G401 (cell line): ENCODE results near the gene ACO2. TPM values are rescaled to one million over a fixed set of nuclear protein-coding genes. Genes with fewer than 3 reads are reported as not detected.
A peak's percentile ranks its signal among the peaks of the same experiment; 100 is the strongest.
"Not testable (repeated sequence)": the region's sequence is repeated elsewhere in the genome, so short reads cannot be mapped to it uniquely, and the experiment has no call there.

ENCODE experiments used
- DNase-seq: peaks from one replicate; pipeline ENCODE4 v3.0.0-alpha.2; 2015; ENCODE audit warnings: low spot score
- in situ Hi-C: cut with HindIII; loops from 2 replicates; pipeline ENCODE4 v1.10.0; 2016; ENCODE audit warnings: low sequenced_read_pairs, mixed read lengths
- total RNA-seq: library from RNA; depleted of rRNA; stranded (reverse); fragments of >200 nt; shearing (Covaris generic); gene quantifications from 2 replicates; pipeline ENCODE4 v1.2.3, GENCODE V29; 2014

The ACO2 gene
- total RNA-seq, 1 experiment from 2014 or later = 184 TPM

DNA sequence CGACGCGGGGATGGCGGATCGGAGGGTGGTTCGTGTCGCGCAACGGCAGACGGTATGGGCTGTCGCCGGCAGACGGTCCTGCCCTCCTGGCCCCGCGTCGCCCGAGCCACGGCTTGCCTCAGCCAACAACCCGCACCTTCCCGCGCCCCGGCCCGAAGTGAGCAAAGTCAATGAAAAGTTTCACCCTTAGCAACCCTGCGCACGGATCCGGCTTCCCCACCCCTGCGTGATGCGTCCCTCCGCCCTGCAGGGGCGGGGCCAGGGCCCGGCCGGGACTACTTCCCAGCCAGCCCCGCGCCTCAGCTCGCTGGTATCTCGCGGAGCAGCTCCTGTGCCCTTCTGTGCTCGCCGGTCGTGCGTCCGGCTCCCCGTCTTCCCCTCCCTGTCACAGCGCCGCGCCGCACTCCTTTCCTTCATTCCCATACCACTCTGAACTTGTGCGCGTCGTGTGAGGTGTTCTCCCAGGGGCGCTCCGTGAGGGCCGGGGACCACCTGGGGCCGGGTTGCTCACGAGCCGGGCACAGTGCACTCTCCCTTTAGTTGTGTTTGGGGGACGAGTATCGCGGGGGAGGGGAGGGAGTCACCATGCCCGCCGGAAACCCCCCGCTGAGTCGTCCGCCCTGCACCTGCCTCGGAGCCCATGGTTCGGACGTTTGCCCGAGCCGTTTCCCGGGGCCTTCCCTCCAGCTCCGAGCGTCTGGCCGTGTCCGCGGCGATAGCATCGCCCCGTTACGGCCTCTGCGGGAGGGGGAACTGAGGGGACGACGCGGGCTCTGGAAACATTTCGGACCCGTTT lies 22.1 kb upstream of the ACO2 start, which contains the start of gene TOB2:
Gene TOB2 (minus strand): TSS at position 163 of the 796 bp plus-strand sequence. CDS start 9,456 bp downstream, outside the sequence.
- in situ Hi-C loops = no loop called here
- DNase-seq = peak; percentile 95

DNA sequence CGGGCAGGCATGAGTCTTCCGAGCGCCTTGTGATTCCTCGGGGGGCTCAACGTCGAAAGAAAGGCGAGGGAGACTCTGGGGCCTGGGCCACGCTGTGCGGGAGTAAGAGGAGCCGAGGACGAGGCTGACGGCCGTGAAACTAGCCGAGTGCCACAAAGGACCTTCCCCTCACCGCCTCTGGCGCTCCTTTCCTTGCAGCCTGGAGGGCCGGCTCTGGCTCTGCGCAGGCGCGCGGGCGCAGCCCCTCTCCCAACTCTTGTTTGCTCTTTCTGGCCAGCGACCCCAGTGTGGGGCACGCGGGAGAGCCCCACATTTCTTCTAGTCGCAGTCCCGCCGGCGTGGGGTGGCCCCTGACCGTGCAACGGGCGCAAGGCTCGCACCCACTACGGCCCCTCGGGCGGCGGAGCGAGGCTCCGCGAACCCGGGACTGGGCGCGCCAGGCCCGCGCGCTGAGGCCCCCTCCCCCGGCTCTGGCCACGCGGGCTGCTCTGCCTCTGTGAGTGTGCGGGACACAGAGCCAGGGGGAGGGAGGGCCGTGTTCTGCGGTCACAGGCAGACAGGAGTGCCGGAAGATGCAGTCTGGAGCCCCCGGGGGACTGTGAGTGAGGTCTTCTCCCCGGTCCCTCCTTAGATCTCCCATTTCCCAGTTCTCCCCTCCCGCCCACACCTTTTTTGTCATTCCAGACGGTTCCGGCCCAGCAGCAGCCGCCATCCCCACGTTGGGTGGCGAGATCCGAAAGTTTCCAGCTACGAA lies 21.3 kb upstream of the ACO2 start:
- in situ Hi-C loops = no loop called here
- peak; percentile 73 for DNase-seq

DNA sequence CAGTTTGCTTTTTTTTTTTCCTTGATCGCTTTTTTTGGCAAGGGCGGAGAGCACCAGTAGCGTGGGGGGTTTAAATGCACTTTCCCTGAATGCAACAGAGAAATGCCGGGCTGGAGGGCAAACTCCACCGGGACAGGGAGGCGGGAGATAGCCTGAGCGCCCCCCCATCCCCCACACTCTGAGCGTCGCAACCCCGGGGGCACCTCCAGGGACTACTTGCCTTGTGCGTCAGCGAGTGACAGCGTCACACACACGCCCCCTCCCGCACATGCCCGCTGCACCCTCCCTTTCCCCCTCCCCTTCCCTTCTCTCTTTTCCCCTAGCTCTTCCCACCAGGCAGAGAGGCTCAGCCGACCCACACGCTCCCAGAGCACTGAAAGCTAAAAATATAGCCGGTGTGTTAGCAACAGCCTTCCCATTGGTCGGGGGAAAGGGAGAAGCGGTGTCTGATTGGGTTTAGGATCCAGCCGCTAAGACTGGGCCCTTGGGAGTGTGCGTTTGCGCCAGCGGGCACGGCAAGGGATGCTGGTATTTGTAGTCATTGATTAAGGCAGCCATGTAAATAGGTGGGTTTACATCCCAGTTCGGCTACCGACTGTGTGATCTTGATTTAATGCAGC lies 20.6 kb upstream of the ACO2 start:
- DNase-seq = peak; percentile 100
- in situ Hi-C loops = no loop called here

DNA sequence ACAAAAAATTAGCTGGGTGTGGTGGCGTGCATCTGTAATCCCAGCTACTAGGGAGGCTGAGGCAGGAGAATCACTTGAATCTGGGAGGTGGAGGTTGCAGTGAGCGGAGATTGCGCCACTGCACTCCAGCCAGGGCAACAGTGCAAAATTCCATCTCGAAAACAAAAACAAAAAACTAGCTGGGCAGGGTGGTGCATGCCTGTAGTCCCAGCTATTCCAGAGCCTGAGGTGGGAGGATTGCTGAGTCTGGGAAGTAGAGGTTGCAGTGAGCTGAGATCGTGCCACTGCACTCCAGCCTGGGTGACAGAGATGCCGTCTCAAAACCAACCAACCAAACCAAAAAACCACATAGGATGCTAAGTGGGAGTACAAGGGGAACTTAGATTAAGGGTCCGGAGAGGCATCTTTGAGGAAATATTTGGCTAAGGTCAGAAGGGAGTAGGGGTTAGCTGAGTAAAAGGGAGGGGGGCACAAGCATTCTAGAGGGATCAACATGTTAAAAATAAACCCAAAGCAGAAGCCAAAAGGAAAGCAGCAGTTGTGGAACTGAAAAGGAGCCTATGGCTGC lies 10.7 kb upstream of the ACO2 start:
- in situ Hi-C loops = no loop called here
- no peak for DNase-seq

DNA sequence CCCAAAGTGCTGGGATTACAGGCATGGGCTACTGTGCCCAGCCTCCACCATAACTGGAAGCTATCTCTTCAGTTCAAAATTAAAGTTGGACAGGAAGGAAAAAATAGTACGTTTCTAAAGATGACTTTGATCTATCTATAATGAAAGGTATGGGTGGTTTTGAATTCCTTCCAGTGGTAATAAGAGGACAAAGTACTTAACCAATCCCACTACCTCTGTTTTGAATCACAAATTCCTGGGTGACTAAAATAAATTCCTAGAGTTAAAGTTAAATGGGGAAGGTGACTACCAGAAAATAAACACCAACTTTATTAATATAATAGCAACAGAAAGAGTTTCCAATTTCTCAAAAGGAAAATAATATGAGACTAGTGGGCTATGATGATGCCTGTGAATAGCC lies 9.5 kb upstream of the ACO2 start:
- in situ Hi-C loops = no loop called here
- DNase-seq = no peak

DNA sequence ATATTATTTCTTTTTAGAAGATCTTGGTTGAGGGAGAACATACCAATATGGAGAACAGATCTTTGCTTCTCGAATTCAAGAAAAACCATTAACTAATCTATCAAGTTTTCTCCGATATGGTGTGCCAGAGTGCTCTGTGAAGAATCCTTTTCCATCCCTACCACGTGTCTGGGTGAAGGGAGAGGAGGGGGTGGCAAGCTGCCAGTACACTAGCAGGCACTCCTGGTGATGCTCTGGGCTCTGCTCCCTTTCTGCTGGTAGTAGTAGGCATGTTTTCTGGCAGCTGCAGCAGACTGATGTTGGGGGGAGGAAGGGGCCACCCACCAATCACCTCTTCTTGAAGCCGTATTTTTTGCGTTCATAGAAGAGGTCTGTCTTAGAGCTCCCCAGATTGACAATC lies 8.8 kb upstream of the ACO2 start:
- in situ Hi-C loops = not testable (repeated sequence)
- DNase-seq = peak; percentile 31

DNA sequence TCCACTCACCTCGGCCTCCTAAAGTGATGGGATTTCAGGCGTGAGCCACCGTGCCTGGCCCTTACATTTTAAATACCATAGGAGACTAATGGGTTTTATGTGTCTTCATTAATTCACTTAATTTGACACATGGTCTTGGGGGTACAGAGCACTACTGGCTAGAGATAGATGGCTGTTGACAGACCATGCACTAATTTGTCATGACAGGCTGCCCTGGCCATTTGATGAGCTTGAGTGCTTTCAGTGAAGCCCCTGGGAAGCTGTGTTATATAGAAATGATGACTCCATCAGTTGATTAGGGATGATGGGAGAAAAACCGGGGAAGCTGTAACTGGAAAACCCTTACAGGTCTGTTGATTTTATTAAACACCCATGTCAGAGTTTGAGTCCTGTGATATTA lies 7.0 kb upstream of the ACO2 start:
- in situ Hi-C loops = no loop called here
- DNase-seq = no peak

DNA sequence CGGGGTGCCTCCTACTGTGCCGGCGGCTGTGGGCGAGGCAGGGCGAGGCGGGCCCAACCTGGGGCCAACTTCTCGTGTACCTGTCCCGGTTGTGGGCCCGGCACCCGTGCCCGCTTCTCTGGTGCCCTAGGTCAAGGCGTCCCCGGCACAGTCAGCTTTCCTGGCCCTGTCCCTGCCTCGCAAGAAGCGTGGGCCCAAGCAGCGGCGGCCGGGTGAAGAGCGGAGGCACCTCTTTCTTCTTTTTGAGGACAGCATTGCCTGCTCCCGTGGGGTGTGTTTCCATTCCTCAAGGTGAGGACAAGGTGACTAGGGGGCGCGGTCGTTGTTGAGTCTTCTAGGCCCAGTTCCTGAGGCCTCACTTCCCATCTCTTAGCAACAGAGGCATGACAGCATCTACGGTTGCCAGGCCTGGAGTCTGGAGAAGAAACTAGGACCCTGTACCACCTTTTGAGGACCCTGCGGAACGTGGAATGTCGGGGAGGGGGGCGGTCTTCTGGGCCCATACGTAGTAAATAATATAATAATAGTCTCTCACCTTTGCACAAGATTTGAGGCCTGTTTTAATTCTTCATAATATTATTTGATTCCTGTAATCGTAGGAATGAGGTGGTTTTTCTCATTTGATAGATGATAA lies 418 bp downstream of the ACO2 start:
- in situ Hi-C loops = no loop called here
- peak; percentile 30 for DNase-seq

DNA sequence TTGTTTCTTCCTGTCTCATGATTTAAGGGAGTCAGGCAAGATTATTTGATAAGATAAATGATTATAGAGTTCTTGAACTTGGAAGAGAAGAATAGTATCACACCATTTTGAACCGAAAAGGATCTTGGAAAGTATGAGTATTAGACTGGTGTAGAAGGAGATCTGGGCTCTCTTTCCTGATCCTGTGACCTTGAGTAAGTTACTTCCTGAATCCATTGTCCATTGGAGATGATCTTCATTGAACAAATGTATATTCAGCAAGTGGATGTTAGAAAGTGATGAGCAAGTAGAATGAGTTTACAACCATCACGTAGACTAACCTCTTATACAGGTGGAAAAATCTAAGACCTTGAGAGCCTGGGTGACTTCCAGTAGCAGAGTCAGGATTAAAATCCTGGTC lies 2.0 kb downstream of the ACO2 start:
- in situ Hi-C loops = no loop called here

DNA sequence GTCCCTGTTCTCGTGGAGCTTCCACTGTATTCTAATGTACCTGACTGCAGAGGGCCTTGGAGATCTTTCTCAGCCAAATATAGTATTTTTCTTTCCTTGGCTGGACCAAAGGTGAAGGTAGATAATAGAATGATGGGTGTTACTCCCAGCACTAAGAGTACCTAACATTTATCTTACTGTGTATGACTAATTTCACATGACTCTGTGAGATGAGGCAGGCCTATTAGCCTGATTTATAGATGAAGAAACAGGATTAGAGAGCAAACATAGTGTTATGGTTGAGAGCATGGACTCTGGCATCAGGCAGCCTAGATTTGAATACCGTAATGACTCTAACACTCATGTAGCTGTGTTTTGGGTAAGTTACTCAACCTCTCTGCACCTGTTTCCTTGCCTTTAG lies 2.7 kb downstream of the ACO2 start:
- no peak for DNase-seq
- in situ Hi-C loops = no loop called here

More for the DNA sequence above, 2.0 kb downstream of the ACO2 start:
- DNase-seq = no peak

DNA sequence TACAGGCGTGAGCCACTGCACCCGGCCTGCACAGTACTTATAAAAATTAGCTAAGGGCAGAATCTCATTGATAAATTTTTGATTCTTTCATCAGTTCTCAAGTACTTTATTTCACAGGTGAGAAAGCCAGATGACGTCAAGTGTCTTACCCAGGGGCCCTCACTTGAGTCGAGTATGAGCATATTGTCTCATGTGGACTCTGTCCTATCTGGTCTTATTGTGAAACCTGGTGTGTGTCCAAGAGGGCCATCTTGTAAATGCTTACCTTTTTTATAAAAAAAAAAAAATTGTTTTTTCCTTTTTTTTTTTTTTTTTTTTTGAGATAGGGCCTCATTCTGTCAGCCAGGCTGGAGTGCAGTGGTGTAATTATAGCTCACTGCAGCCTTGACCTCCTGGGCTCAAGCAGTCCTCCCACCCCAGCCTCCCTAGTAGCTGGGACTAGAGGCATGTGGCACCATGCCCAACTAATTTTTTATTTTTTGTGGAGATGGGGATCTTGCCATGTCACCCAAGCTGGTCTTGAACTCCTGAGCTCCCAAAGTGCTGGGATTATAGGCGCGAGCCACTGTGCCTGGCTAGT lies 6.0 kb downstream of the ACO2 start:
- in situ Hi-C loops = no loop called here
- no peak for DNase-seq

DNA sequence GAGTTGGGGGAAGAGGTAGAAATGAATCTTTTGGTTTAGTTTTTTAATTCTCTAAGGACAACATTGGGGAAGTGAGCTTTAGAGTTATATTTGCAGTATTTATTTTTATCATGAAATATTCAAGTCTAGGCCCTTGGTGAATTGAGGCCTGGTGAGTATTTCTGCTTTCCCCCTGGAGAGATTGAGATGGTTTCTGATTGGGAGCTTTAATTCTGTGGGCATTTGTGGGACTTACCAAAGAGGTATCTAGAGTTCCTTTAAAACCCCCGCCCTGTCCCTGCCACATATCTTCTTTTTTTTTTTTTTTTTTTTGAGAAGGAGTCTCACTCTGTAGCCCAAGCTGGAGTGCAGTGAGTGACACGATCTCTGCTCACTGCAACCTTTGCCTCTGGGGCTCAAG lies 9.6 kb downstream of the ACO2 start:
- DNase-seq = no peak
- in situ Hi-C loops = no loop called here

DNA sequence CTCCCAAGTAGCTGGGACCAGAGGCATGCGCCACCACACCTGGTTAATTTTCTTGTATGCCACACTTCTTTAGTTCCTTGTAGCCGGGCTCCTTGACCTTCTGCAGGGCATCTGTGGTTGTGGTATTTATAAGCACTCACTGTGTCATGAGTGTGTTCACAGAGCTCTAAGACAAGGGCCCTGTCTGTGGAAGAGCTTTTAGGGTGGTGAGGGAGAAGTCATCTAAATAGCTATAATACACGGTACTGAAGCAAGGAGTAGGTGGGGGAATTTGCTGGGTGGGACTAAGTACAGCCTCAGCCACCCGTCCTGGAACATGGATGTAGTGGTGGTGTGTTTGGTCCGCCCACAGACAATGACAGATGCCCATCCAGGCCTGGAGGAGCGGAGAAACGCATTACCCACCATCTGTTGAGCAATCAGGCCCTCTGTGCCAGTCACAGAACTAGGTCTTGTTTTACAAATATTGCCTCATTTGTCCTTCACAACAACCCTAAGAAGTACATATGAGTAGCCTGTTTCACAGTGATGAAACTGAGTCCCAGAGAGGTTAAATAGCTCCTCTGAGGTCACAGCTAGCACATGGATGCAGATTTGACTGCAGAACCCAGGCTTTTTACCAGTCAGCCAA lies 10.1 kb downstream of the ACO2 start:
- peak; percentile 71 for DNase-seq
- in situ Hi-C loops = no loop called here

DNA sequence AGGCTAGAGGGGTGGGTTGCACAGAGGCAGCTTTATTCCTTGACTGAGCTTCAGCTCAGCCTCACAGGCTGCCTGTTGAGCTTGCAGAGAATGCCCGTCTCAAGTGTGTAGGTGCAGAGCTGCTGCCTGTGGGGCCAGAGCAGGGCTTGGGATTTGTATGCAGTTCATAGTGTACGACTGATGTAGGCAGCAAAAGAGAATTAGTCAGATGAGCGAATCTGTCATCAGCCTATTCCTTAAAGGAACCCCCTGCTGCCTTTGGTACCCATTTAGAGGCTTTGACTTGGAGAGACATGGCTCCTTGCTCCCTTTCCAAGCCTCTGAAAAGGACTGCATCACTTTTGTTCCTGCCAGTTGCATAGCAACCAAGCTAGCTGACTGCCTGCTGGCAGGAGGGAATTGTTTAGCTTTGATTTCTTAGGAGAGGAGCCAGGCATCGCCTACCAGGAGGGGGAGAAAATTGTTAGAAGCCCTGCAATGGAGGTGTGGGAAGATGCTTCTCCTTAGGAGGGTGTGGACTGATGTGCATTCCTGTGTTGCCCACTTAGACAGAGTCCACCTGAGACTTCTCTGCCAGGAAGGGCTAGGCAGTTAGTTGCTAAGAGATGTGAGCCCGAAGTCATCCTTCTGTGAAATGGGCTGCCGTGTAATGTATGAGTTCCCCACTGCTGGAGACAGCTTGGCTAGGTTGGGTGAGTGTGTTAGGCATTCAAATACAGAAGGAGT lies 10.9 kb downstream of the ACO2 start:
- peak; percentile 87 for DNase-seq
- in situ Hi-C loops = no loop called here

DNA sequence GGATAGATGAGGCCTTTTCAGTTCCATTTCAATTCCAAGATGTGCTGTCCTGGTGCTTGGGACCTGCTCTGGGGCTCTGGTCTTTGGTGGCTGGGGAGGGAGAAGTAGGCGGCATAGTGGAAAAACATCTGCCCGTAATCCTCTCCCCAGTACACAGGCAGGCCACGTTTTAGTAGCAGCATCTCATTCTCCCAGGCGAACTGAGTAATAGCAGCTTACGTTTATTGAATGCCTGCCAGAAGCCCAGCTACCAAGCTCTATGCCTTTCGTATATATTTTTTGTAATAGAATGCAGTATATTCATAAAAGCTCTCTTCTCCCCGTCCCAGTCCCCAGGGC lies 11.4 kb downstream of the ACO2 start:
- peak; percentile 47 for DNase-seq
- in situ Hi-C loops = no loop called here

DNA sequence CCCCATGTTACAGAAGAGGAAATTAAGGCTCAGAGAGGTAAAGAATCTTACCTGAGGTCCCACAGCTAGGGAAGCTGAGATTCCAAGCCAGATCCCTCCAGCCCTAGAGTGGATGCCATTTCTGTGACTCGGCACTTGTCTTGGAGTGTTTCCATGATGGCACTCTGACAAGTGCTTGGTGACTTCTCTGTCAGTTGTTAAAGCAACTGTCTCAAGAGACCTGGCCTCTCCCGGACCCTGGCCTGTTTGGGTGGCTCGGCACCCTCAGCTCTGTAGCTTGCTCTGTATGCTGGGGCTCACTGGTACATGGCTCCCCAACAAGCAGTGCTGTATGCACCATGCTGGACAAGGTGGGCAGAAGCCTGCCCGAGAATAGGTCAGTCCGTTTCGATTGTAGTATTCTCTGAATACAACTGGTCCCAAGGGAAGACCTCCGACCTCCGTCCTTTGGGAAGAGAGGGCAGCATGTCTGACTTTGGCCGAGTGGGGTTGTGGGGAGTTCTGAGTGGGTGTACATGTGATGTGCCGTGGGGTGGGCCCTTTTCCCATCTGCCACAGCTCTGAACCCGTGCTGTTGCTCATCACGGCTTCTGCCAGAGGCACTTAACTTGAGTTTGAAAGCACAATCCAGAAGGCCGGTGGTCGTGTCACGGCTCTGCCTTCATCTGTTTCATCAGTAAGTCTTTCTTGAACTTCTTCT lies 12.4 kb downstream of the ACO2 start:
- peak; percentile 66 for DNase-seq
- in situ Hi-C loops = no loop called here

DNA sequence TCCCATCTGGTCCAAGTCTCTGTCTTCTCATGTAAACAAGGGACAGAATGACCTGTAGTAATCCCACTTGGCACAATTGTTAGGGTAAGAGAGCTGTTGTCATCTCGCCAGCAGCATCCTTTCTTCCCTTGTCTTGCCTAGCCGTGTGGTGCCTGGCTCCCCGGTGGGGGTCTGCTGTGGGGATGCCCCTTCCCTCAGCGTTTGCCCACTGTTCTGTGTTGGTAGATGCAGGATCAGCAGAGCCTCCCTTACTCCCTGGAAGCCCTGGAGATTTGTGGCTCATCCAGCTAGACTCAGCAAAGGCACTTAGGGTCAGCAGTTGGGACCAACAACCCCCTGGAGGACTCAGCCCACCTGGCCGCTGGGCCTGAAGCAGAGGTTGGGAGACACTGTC lies 13.0 kb downstream of the ACO2 start:
- DNase-seq = no peak
- in situ Hi-C loops = no loop called here
